ENCODE data around the gene SLC22A2.

Gene SLC22A2

DNA sequence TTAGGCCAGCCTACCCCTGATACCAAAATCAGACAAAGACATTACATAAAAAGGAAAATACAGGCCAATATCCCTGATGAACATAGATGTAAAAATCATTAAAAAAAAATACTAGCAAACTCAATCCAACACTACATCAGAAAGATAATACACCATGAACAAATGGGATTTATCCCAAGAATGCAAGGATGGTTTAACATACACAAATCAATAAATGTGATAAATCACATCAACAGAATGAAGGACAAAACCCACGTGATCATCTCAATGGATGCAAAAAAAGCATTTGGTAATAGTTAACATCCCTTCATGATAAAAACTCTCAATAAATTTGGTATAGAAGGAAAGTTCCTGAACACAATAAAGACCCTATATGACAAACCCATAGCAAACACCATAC is 63.8 kb downstream of the SLC22A2 start:
- CTCF ChIA-PET, result no interaction called here

DNA sequence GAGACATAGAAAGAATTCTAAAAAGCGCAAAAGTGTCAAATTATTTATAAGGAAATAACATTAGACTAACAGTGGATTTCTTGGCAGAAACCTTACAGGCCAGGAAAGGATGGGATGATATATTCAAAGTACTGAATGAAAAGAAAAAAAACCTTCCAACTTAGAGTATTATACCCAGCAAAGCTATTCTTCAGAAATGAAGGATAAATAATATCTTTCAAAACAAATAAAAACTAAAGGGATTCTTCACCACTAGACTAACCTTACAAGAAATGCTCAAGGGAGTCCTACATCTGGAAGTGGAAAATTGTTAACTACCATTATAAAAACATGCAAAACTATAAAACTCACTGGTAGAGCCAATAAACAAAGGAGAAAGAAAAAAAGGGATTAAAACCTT is 65.8 kb downstream of the SLC22A2 start:
- H3K4me1 Mint-ChIP-seq, result no peaks in the 10 kb centered on the region
- H3K27me3 Mint-ChIP-seq, result peaks cover 10% of the 10 kb centered on the region
- H3K27ac Mint-ChIP-seq, result no peak overlapping the region
- no peak overlapping the region for H3K4me3 Mint-ChIP-seq
- CTCF ChIA-PET, result no interaction called here
- H3K36me3 Mint-ChIP-seq, result peaks cover 3% of the 10 kb centered on the region
- DNase-seq, result no peak
- peaks cover 18% of the 10 kb centered on the region for H3K9me3 Mint-ChIP-seq

More for the DNA sequence above, 63.8 kb downstream of the SLC22A2 start:
- Mint-ChIP-seq H3K9me3 (peaks cover 18% of the 10 kb centered on the region), H3K36me3 (peaks cover 3% of the 10 kb centered on the region), H3K27ac (no peak overlapping the region), H3K27me3 (peaks cover 15% of the 10 kb centered on the region), H3K4me1 (no peaks in the 10 kb centered on the region), H3K4me3 (no peak overlapping the region)
- DNase-seq, result no peak

DNA sequence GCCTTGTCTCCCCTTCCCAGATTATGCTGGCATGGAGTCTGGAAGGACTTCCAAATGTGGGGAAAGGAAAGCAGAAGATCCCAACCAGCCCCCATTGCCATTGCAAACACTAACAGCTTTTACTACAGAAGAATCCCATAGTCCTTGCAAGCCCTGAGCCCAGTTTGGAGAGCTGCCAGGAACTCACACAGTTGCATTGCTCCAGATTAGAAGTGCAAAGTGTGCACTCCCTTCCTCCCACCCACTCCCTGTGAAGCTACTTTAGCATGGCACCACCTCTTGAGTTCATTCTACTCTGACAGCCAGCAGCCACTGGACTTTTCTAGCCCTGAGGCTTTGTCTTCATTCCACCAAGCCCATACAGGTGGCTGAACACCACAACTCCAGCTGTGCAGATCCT is 67.6 kb downstream of the SLC22A2 start:
- Mint-ChIP-seq H3K4me1 (no peaks in the 10 kb centered on the region), H3K4me3 (no peak overlapping the region)

DNA sequence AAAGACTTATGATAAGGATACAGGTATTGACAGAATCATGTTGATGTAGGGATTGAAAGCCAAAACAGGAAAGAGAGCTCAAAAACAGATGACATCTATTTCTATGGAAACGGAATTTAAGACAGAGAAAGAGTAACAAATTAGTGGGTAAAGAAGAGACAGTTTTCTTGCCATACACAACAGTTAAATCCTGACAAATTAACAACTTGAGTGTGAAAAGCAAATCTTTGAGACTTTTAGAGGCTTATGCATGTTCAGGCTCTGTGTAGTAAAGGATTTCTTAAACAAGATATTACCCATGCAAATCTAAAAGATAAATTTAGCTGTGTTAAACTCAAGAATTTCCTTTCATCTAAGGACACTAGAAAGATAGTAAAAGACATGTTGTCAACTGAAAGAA is 68.5 kb downstream of the SLC22A2 start:
- H3K4me1 Mint-ChIP-seq, result no peaks in the 10 kb centered on the region
- H3K4me3 Mint-ChIP-seq, result no peak overlapping the region
- peaks cover 18% of the 10 kb centered on the region for H3K9me3 Mint-ChIP-seq
- DNase-seq, result no peak
- H3K27me3 Mint-ChIP-seq, result peaks cover 10% of the 10 kb centered on the region
- CTCF ChIA-PET, result no interaction called here
- H3K36me3 Mint-ChIP-seq, result peaks cover 3% of the 10 kb centered on the region
- H3K27ac Mint-ChIP-seq, result no peak overlapping the region

More for the DNA sequence above, 67.6 kb downstream of the SLC22A2 start:
- CTCF ChIA-PET, result interaction anchor here (0.9 kb wide), 1 partner anchor 11 kb away, joined by 3 read pairs; no protein-coding TSS in a partner anchor
- peaks cover 10% of the 10 kb centered on the region for H3K27me3 Mint-ChIP-seq
- H3K27ac Mint-ChIP-seq, result no peak overlapping the region
- H3K36me3 Mint-ChIP-seq, result peaks cover 3% of the 10 kb centered on the region
- no peak for DNase-seq
- peaks cover 18% of the 10 kb centered on the region for H3K9me3 Mint-ChIP-seq

DNA sequence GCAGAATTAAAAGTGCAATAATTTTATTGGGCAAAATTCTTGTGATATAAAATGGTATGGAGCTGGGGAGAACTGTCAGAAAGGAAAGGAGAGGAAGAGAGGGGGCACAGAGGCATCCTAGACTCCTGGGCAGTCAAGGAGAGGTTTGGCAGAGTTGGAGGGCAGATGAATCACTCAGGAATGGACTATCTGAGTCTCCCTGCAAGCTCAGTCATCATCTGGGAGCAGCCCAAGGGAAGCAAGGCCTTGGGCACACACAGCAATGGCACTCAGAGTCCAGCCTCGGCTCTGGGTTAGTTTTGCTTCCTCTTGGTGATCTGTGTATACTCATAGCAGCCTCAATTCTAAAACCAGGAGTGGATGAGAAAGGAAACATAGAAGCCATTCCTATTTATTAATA is 69.8 kb downstream of the SLC22A2 start:
- H3K27me3 Mint-ChIP-seq, result peaks cover 10% of the 10 kb centered on the region
- DNase-seq, result no peak
- H3K4me1 Mint-ChIP-seq, result no peaks in the 10 kb centered on the region
- no peak overlapping the region for H3K27ac Mint-ChIP-seq
- CTCF ChIA-PET, result interaction anchor here (0.6 kb wide), 1 partner anchor 107 kb away, joined by 3 read pairs; no protein-coding TSS in a partner anchor
- H3K4me3 Mint-ChIP-seq, result no peak overlapping the region
- peaks cover 2% of the 10 kb centered on the region for H3K36me3 Mint-ChIP-seq
- H3K9me3 Mint-ChIP-seq, result peaks cover 9% of the 10 kb centered on the region

DNA sequence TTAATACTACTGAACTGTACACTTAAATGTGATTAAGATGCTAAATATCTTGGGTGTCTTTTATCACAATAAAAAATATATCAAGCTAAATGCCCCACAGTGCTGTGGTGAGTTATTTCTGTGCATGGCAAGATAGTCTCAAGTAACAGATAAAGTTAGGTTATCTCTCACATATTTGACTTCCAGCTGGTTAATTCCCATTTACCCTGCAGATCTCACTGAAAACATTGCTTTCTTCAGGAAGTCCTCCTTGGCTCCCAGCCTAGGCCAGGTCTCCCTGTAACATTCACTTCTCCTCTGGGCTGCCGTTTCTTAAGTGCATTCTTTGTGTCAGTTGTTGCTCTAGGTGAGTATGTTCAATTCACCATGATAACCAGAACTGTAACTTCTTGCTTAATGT is 77.9 kb downstream of the SLC22A2 start:
- CTCF ChIA-PET, result no interaction called here
- Mint-ChIP-seq H3K27ac (no peak overlapping the region), H3K4me3 (no peak overlapping the region), H3K4me1 (no peaks in the 10 kb centered on the region), H3K9me3 (no peaks in the 10 kb centered on the region), H3K27me3 (no peaks in the 10 kb centered on the region), H3K36me3 (no peaks in the 10 kb centered on the region)
- no peak for DNase-seq

DNA sequence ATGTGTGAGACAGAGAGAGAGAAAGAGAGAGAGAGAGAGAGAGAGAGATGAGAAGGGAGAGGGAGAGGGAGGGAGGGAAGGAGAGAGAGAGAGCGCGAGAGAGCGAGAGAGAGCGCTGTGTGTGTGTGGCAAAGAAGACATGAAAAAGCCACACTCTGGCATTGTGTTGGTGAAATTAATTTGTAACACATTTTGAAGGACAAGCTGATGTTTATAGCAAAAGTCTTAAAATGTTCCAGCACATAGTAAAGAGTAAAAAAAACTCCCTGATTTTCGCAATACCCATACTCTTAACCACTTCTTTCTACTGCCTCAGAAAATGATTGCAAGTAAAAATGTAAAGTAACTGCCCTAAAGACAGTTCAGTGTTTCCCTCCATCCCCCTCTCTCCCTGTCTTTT is 80.3 kb downstream of the SLC22A2 start:
- DNase-seq, result no peak
- Mint-ChIP-seq H3K36me3 (no peaks in the 10 kb centered on the region), H3K27ac (no peak overlapping the region), H3K27me3 (no peaks in the 10 kb centered on the region), H3K4me1 (no peaks in the 10 kb centered on the region), H3K9me3 (no peaks in the 10 kb centered on the region), H3K4me3 (no peak overlapping the region)
- CTCF ChIA-PET, result no interaction called here

DNA sequence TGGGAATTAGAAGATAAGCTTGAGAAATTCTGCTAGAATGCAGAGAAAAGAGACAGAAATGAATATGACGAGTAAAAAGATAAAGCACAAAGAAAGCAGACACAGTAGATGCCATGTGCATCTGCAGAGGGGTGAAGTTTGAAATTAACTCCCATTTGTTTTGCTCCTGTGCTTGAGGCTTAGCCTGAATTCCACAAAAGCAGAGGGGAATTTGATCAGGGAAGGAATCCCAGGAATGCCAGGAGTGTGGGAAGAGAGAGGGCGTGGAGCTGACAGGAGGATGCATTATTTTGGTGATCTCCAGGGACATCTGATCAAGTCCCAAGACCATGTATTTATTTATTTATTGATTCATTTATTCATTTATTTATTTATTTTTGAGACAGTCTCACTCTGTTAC is 81.4 kb downstream of the SLC22A2 start:
- H3K4me1 Mint-ChIP-seq, result no peaks in the 10 kb centered on the region
- CTCF ChIA-PET, result no interaction called here

DNA sequence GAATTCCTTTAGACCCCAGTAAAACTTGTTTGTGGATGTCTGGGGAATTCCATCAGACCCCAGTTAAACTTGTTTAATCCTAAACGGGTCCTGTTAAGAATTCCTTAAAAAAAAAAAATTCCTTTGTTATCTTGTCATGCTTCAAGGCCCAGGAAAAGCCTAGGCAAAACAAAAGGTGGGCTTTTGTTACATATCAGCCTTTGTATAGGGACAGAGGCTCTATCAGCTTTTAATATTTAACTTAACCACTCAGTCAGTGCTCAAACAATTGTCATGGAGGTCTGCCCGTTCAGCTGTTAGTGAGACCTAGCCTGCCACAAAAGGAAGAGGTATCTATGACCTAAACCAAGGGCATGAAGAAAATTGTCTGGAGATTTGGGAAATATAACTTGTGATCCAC is 83.9 kb downstream of the SLC22A2 start:
- Mint-ChIP-seq H3K4me1 (no peaks in the 10 kb centered on the region), H3K27me3 (no peaks in the 10 kb centered on the region), H3K4me3 (no peak overlapping the region), H3K36me3 (no peaks in the 10 kb centered on the region), H3K9me3 (no peaks in the 10 kb centered on the region), H3K27ac (no peak overlapping the region)
- DNase-seq, result no peak
- CTCF ChIA-PET, result no interaction called here

More for the DNA sequence above, 81.4 kb downstream of the SLC22A2 start:
- H3K4me3 Mint-ChIP-seq, result no peak overlapping the region
- no peaks in the 10 kb centered on the region for H3K9me3 Mint-ChIP-seq
- no peak overlapping the region for H3K27ac Mint-ChIP-seq
- no peaks in the 10 kb centered on the region for H3K27me3 Mint-ChIP-seq
- no peak for DNase-seq
- no peaks in the 10 kb centered on the region for H3K36me3 Mint-ChIP-seq

DNA sequence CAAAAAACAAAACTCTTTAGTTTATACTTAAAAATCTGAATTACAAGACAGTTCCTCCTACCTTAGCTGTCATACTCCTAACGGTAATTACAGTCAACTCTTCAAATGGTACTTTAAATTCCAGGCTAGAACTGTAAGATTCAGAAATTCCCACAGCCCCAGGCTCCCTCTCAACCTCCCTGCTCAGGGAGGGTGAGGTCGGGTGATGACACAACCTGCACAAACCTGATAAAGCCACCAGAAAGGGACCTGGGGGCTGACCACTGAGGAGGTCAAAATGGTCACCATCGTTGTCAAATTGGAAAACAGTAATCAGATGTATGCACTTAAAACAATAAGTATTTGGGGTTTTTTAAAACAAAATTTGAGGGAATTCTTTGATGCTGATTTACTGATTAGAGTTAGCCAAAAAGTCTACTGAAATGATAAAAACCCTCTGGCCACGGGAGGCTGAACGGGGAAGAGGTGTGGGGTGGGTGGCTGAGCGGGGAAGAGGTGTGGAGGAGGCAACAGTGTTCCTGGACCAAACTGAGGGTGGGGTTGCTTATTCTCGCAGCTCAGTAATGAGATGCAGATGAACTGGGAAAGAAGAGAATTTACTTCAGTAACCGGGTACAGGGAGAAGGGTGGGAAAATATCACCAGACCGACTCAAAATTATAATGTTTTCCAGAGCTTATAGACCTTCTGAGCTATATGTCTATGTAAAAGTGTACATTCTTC is 84.7 kb downstream of the SLC22A2 start:
- H3K4me3 Mint-ChIP-seq, result no peak overlapping the region
- CTCF ChIA-PET, result no interaction called here
- DNase-seq, result no peak
- H3K4me1 Mint-ChIP-seq, result no peaks in the 10 kb centered on the region
- H3K9me3 Mint-ChIP-seq, result no peaks in the 10 kb centered on the region
- no peaks in the 10 kb centered on the region for H3K36me3 Mint-ChIP-seq
- H3K27me3 Mint-ChIP-seq, result no peaks in the 10 kb centered on the region
- no peak overlapping the region for H3K27ac Mint-ChIP-seq

DNA sequence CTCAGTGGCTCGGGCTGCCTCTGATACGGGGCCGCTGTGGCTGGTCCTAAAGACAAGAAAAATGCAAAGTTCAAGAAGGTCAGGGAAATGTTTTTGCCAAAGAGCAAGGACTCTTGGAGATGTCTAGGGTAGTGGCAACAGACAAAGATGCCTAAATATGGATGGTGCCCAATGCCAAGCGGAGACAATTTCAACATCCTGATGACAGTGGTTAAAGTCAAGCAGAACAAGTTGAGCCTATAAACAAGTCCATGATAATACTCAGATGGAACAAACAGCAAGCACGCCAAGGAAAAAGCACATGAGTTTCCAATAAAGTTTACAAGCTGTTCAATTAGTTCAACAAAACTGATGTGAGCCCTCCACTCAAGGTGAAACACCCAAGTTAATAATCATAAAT is 85.9 kb downstream of the SLC22A2 start:
- Mint-ChIP-seq H3K27me3 (no peaks in the 10 kb centered on the region), H3K9me3 (no peaks in the 10 kb centered on the region), H3K36me3 (no peaks in the 10 kb centered on the region), H3K4me3 (no peak overlapping the region), H3K27ac (no peak overlapping the region), H3K4me1 (no peaks in the 10 kb centered on the region)
- CTCF ChIA-PET, result no interaction called here
- DNase-seq, result no peak

DNA sequence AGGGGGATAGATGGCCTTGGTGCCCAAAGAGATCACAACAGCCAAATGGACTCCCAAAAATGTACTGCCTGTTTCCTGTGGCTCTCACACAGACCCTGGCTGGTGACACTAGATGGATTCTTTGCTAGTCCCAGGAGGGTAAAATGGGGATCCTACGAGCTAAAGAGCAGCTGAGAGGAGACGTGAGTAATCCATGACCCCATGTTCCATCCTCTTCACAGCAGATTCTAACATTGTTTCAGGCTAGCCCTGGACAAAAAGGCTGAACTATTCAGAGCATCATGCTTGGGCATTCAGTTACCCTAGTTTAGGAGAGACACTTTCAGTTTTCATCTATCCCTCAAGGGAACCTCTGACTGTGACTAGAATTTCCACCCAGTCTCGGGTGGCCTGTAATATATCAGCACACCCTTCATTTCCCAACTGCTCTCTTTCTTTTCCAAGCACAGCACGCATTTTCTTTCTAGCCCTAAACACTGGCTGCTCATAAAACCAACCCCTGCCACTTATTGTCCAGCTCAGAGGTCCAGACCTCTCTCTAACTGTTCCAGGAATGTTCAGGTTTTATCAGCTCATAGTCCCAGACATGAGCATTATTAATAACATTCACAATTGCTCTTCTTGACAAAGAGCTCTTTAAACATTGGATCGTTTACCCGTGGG is 88.5 kb downstream of the SLC22A2 start:
- Mint-ChIP-seq H3K36me3 (no peaks in the 10 kb centered on the region), H3K9me3 (no peaks in the 10 kb centered on the region), H3K4me3 (no peak overlapping the region), H3K27ac (no peak overlapping the region), H3K27me3 (peaks cover 4% of the 10 kb centered on the region), H3K4me1 (no peaks in the 10 kb centered on the region)
- DNase-seq, result no peak
- CTCF ChIA-PET, result no interaction called here

DNA sequence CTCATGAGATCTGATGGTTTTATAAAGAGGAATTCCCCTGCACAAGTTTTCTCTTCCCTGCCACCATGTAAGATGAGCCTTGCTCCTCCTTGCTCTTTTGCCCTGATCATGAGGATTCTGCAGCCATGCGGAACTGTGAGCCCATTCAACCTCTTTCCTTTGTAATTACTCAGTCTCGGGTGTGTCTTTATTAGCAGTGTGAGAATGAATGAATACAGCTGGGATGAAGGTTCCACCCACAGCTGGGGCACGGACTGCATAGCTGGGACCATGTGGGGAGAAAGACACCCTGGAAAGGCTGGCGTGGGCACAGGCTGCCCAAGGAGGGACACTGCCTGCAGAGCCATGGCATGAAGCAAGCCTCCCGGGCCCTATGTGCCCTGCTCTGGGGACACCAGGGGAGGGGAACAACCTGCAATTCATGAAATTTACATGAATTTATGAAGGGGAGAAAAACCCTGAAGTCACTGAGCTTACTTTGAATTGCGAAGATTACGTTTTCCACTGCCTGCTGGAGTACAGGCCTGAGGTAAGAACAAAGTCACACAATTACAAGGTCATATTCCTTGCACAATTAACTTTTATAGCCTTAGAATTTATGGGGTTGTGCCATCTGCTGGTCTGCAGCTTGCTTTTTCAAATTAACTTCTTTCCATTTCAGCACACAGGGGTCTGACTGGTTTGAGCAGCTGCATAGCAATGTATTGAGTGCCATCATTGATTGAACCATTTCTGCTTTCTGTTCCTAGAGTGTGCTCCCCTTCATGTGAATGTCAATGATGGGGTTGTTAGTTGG is 90.8 kb downstream of the SLC22A2 start:
- DNase-seq, result no peak
- Mint-ChIP-seq H3K27ac (no peak overlapping the region), H3K4me1 (no peaks in the 10 kb centered on the region), H3K4me3 (no peak overlapping the region), H3K9me3 (no peaks in the 10 kb centered on the region), H3K27me3 (peaks cover 4% of the 10 kb centered on the region), H3K36me3 (no peaks in the 10 kb centered on the region)
- CTCF ChIA-PET, result no interaction called here

Data from activated naive CD4-positive, alpha-beta T cell treated with anti-CD3 and anti-CD28 coated beads, Interleukin-2, amount 10 ng/mL, durations not matched to agents 7 days and 5 days (primary cell).